DMS153 treated with DMSO at 0.1 percent for 48 hours (cell line): ENCODE measurements around the gene HIVEP3.

Source experiments
- DNase-seq: peaks from one replicate; lab custom pipeline; 2025; ENCODE audit not compliant: unreplicated experiment; lab: John Stamatoyannopoulos, UW

The HIVEP3 gene

DNA sequence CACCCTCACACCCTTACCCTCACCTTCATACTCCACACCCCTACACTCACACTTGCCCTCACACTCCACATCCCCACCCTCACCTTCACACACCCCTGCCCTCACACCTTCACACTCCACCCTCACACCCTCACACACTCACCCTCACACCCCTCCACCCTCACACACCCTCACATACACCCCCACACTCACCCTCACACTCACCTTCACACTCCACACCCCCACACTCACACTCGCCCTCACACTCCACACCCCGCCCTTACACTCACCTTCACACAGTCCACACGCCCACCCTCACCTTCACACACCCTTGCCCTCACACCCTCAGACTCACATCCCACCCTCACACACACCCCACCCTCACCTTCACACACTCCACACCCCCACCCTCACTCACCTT lies 390.6 kb downstream of the HIVEP3 start:
- no peak for DNase-seq

DNA sequence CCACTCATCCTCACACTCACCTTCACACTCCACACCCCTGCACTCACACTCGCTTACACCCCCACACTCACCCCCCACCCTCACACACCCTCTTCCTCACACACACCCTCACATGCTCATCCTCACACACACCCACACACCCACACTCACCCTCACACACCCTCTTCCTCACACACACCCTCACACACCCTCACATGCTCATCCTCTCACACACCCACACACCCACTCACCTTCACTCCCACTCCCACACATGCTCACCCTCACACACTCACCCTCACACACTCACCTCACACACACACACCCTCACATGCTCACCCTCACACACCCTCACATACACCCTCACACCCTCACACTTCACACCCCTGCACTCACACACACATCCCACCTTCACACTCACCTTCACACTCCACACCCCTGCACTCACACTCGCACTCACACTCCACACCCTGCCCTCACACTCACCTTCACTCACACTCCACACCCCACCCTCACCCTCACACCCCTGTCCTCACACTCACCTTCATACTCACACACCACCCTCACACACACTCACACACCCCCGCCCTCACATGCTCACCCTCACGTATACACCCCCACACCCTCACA lies 391.7 kb downstream of the HIVEP3 start:
- no peak for DNase-seq

DNA sequence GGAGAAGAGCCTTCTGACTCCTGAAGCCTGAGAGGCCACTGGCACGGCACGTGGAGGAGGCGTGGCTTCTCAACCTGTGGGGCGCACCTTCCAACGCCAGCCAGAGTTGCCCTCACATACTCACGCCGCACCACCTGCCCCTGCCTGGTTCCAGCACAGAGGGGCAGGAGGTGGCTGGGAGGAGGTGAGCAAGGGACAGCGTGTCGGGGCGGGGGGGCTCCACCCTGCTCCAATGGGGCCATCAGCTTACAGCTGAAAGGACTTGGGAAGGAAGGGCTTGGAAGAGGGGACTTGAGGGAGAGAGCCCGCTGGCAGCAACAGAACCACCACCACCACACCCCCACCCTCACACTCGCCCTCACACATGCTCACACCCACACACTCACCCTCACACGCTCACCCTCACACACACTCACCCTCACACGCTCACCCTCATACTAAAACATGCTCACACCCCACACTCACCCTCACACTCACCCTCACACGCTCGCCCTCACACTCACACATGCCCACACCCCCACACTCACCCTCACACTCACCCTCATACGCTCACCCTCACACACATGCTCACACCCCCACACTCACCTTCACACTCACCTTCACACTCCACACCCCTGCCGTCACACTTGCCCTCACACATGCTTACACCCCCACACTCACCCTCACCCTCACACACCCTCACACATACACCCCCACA lies 392.7 kb downstream of the HIVEP3 start:
- no peak for DNase-seq

DNA sequence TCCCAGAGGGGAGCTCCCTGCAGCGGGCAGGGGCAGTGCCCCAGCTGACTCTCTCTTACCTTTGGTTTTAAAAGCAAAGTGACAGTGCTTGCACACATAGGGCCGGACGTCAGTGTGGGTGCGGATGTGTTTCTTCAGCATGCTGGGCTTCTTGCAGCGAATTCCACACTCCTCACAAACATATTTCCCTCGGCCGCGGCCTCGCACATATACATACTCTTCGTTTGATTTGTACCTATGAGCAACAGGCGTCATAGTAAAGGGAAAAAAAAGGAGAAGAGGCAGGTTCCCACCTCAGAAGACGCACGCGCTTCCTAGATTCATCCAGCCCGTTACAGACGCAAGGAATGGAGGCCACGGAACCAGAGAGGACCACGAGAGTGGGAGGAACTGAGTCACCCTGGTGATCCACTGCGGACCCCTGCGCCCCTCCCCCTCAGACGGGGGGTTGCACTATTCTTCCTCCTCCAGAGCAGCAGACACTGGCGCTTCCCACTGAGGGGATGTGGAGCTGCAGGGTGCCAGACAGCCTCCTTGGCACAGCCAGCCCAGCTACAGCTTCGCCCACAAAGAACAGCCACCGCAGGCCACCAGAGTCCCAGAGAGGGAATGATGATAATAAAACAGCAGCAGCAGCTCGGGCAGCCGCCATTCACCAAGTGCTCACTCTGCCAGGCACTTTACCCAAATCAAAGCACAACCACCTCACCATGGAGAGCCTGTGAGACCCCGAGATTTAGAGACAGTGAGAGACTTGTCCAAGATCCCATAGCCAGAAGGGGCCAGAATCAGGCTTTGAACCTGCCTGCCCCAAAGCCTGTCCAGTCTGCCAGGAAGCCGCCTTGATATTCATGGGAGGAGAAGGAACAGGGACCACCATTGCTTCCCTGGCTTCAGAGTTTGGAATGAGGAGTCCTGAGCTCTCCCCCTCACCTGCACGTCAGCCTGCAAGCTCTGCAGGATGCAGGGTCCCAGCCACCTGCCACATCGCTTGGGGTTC lies 393.7 kb downstream of the HIVEP3 start:
- DNase-seq = no peak

DNA sequence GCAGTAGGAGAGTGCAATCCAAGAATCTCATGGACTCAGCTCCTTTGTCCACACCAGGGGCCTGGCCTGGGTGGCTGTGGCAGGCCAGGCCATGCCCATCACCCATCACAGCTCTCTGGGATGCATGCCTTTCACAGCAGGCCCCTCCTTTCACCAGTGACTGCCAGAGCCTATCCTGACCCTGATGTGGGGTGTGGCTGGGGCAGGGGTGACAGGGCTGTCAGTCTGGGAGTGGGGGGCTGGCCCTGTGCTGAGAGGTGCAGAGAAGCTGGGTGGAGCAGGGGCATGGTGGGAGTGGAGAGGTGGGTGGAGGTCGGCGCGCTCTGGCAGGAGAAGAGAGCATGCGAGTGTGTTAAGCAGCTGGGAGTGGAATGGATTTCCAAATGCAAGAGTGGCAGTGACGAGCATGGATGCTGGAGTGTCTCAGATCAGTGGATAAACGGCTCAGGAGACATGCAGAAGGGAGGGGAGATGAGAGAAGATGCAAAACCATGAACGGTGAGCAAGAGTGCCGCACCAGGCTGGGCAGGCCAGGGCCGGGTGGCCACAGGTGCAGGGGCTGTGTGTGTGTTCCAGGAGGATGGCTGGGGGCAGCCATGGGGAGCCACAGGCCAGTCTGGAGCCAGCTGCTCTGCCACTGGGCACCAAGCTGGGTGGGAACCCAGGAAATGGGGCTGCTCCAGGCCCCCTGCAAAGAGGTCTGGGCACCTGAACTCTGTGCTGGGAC lies 394.6 kb downstream of the HIVEP3 start:
- DNase-seq = no peak

DNA sequence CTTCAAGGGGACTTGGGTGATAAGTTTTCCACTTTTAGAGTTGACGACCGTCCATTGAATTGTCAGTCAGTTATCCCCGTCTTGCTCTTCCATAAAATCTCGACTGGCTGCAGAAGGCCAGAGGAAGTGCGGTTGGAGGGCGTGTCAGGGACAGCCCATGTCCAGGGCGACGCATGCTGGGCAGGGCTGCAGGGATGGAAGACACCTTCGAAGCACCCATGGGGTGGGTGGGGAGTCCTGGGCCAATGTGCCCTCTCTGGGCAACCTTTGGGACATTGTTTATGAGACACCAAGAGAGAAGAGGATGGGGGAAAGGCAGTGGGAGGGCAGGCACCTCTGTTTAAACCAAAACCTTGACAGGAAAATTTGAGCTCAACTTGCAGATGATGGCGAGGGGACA lies 395.7 kb downstream of the HIVEP3 start:
- no peak for DNase-seq

DNA sequence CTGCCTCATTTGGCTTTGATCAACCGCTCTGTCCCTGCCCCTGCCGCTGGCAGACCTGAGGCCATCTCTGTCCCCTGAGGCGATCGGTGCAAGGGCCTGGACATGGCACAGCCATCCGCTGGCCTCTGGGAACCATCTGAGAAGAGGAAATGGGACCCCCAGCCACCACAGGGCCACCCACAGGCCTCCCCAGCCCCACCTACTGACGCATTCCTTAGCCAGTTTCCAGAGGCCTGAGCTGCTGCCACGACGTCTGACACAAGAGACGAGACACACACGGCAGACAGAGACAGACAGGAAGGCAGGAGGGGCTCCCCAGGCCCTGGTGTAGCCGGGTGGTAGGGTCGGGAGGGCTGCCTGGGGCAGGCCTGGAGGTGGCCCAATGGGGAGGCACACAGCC lies 397.0 kb downstream of the HIVEP3 start:
- no peak for DNase-seq

DNA sequence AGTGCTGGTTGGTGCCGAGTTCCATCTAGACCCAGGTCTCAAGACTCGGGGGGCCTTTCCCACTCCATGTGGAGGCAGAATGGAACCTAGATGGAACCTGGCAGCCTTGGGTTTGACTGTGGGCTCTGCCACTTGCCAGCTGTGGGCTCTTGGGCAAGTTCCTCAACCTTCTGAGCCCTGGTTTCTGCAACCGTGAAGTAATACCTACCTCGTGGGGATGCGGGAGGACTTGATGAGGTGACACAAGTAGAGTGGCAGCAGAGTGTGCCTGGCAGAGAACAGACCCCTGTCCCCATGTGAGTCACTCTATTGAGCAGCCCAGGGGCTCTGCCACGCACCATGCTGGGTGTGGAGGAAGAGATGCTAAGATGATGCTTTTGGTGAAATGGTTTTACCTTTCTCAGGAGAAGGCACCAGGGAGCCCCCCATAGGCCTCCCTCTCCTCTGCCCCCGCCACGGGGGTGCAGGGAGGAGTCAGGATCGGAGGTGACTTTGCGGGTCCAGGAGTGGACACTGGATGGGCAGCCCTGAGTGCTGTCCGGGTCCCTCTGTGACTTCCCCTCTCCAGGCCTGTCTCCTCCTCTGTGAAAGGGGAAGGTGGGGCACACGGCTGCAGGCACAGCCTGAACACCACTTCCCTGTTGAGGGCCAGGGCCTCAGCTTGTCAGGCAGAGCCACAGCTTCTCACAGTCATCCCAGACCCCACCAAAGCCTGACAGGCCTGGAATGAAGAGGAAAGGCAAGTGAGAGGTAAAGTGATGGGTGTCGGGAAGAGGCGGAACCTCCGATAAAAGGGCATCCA lies 397.6 kb downstream of the HIVEP3 start:
- DNase-seq = no peak

DNA sequence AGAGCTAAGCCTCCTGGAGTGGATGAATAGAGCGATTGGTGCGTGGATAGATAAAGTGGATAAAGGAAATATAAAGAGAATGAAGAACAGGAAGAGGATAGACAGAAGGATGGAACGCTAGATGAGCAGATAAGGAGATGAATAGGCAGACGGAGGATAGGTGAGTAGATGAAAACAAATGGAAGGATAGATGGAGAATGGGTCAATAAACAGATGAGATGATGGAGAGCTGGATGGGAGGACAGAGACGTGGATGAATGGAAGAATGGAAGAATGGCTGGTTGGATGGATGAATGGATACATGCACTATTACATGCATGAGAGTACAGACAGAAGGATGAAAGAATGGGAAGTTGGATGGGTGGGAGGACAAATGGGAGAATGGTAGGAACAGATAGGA lies 399.1 kb downstream of the HIVEP3 start:
- no peak for DNase-seq

DNA sequence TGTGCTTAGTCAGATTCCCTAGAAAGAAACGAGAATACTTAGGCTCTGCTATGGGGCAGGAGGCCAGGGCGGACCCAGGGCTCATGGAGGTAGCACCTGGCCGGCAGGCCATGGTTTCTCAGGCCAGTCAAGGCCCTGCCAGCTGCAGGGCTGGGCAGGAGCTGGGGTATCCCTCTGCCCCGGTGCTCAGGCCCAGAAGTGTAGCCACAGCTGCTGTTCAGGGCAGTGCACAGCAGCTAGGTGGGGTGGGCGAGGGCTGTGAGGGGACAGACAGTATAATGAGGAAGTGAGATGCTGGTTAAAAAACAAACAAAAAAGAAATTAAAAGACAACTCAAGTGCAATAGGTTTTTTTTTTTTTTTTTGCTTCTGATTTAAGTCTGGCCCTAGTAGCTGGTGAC lies 400.3 kb downstream of the HIVEP3 start:
- DNase-seq = no peak

DNA sequence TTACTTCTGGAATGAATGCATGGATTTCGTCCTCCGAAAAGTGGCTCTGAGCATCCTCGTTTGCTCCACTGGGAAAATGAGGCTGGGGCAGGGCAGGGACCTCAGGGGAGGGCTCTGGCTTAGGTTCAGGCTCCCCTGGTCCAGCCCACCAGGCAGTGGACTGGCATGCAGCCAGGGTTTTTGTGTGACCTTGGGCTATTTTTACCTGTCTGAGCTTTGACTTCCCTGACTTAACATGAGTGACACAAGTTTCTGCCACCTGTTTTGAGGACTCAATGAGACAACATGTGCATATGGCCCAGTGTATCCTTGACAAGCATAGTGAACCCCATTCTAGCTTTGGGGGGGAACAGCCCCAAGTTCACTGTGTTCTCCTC lies 401.7 kb downstream of the HIVEP3 start:
- DNase-seq = no peak

DNA sequence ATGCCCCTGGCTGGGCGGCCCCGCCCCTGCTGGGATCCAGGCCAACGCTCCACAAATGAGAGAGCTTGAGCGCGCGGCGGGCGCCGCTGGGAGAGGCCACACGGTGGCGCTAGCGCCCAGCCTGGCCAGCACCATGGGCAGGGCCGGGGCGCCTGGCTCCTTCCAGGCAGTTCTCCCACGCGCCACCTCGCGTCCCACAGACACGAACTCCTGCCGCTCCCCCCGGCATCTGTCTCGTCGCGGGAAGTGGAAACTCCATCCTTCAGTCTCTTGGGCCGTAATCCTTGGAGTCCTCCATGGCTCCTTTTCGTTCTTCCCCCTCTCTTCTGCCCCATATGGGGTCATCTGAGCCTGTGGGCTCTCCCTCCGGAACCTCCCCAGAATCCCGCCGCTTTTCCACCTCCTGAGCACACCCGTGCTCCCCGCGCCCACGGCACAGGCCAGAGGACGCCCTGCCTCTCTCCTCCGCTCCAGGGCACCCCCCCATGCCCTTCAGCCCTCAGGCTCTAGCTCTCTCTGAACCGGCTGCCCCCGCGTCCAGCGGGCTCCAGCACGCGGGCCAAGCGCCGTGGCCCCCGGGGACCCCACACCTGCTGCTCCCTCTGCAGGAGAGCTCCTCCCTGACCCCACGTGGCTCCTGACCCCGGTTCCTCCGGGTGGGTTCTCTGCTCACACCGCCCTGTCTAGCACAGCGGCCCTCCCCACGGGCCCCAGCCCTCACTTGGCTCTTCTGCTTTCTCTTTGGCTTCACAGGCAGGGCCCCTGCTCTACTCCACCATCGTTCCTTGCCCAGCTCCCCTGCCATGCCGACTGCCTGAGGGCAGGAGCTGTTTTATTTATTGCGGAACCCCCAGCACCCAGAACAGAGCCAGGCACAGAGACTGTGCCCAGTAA lies 402.3 kb downstream of the HIVEP3 start:
- DNase-seq = peak; percentile 99

DNA sequence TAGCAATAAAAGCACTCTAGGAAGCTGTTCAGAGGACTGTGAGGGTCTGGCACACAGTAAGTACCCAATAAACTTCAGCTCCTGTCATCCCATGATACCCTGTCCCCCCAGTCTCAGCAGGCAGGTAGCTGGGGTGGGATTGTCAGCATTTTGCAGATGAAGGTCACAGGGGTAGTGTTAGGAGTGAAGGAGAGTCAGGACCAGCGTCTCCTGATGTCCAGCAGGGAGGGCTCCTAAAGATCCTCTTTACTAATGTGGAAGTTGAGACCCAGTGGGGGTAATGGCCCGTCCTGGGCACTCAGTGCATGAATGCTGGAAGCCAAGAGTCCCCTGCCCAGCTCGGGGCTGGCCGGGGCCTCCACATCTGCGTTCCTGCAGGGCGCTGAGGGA lies 402.9 kb downstream of the HIVEP3 start:
- no peak for DNase-seq

DNA sequence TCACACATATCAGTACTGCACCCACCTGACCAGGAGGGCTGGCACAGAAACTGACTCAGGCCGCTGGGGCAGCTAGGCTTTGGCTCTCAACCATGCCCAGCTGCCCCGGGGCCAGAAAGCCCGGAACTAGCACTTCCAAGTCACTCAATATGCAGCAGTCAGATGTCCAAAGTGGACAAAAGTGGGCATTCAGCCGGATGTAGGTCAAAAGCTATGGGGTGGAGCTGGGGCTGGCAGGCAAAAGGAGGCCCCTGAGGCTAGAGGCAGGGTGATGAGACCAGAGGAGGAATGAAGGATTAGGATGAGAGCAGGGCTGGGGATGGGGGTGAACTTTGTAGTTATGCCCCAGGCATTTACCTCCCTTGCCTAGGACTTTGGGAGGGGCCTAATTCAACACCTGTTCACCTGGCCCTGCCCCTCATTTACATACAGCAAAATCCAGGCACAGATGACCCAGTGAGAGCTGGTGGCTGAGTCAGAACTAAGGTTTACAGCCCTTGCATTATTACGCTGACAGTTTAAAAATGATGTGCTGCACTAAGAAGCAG lies 403.5 kb downstream of the HIVEP3 start:
- DNase-seq = no peak

DNA sequence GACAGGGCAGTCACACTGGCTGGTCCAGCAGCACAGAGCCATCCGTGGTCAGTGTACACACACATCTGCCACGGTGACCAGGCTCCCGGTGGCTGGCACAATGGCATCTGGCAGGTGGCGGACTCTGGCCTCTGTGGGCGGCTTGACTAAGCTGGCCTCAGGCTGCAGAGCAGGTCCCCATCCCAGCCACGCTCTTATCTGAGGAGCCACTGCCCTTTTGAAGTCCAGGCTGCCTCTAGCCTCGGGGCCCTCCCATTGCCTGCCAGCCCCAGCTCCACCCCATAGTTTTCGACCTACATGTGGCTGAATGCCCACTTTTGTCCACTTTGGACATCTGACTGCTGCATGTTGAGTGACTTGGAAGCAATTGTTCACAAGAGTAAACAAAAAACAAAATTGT lies 404.3 kb downstream of the HIVEP3 start:
- no peak for DNase-seq

DNA sequence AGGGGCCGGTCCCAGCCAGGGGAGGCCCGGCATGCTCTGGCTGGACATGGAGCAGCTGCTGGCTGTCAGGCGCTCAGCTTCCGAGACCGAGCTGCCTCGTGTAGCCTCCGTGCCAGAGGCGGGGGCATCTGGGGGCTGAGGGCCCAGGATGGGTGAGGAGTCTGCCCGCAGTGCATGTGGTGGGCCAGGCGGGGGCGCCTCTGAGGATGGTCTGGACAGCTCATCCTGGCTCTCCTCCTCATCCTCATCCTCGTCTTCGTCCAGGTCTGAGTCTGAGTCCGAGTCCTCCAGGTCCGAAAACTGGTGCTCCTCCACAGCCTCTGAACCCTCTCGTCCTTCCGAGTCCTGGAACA lies 405.4 kb downstream of the HIVEP3 start:
- no peak for DNase-seq

DNA sequence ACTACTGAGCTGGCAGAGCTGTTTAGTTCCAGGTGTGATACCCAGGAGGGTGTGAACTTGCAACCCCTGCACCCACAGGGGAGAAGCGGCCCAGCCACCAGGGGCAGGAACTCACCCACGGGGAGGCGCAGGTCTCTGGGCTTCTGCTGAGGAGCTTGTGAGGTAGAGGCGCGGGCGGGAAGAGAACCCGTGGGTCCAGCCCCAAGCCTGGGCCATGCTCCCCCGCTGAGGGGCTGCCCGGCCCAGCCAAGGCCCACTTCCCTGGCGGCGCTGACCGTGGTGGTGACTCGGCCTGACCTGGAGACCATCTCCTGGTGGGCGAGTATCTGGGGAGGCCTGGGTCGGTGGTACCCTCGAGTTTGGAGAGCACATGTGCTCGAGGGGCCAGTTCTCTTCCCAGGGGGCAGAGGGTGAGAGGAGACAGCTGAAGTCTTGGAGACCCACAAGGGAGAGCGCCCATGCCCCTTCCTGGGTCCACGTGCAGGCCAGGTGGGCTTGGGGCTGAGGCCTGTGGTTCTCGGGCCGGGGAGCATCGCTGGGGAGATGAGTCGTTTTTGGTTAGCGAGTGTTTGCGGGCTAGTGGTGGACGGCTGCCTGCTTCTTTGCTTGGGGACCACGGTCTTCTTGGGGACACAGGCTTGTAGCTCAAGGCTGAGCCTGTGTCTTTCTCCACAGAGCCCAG lies 405.9 kb downstream of the HIVEP3 start:
- no peak for DNase-seq

DNA sequence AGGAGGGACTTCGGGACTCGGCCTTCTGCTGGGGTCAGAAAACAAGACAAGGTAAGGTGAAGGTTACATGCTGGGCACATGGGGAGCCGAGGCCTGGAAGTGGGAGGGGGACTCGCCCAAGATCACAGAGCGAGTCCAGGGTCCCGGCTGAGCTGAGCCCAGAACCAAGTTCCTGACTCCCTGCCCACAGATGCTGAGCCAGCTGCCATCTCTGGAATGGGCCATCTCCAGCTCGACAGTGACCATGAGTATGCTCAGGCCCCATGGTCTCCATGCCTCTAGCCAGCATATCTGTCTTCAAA lies 407.5 kb downstream of the HIVEP3 start:
- DNase-seq = no peak
